Coronary artery (tissue), 2 donors: ENCODE measurements around the gene NLGN1.

ENCODE experiments used
- DNase-seq: peaks from one replicate; pipeline ENCODE4 v3.0.0-alpha.2; 2017; ENCODE audit warnings: low spot score
- H3K27ac ChIP-seq, 2 donors: fragments of 200-600 bp; sonication (generic); one replicate each; pipeline ENCODE4 v1.5.1; 2016 to 2019
- H3K4me3 ChIP-seq: fragments of 200-600 bp; sonication (generic); 2 replicates; pipeline ENCODE4 v1.5.1; 2016; ENCODE audit warnings: mild to moderate bottlenecking, moderate library complexity
- TF ChIP-seq, protein P1 (sequence below): fragments of 200-600 bp; sonication (generic); IDR thresholded peaks from one replicate; pipeline ENCODE4 v1.5.1; 2019; ENCODE audit warnings: antibody characterized with exemption

NLGN1 gene

DNA sequence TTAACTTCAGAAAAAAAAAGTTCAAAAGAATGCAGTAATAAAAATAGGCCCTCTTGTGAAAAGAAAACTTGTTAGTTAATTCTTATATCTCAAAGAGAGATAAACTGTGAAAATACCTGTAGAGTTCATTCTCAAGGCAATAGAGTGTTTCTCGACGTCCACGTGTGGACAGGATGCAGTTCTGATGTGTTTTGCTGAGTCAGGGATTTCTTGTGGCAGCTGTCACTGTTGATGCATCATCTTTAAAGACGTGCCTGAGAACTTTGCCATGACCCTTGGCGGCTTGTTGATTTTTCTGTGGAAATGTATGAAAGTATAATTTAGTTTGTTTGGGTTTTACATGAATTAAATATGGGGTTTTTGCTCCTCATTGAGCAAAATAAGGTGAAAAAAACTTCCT lies 702.2 kb downstream of the NLGN1 start:
- TF ChIP-seq, protein P1, sequence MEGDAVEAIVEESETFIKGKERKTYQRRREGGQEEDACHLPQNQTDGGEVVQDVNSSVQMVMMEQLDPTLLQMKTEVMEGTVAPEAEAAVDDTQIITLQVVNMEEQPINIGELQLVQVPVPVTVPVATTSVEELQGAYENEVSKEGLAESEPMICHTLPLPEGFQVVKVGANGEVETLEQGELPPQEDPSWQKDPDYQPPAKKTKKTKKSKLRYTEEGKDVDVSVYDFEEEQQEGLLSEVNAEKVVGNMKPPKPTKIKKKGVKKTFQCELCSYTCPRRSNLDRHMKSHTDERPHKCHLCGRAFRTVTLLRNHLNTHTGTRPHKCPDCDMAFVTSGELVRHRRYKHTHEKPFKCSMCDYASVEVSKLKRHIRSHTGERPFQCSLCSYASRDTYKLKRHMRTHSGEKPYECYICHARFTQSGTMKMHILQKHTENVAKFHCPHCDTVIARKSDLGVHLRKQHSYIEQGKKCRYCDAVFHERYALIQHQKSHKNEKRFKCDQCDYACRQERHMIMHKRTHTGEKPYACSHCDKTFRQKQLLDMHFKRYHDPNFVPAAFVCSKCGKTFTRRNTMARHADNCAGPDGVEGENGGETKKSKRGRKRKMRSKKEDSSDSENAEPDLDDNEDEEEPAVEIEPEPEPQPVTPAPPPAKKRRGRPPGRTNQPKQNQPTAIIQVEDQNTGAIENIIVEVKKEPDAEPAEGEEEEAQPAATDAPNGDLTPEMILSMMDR, result no peak
- no peak overlapping the region for H3K4me3 ChIP-seq
- H3K27ac ChIP-seq, result no peak overlapping the region
- DNase-seq, result no peak

DNA sequence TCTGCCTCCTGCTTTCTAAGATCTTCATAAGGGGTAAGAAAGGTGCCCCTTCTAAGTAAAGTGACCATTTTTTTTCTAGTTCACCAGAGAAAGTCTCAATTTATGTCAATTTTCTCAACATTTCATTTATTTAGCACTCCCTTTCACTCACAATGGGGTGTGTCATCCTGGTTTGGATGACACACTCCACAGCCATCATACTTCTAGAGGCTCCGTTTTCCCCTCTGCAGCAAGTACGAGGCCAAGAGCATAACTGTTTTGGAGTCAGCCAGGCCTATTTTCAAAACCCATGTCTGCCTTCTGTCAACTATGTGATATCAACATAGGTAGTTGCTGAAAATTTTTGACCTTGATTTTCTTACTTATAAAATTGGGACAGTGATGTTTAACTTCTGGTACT lies 703.2 kb downstream of the NLGN1 start:
- no peak overlapping the region for H3K27ac ChIP-seq
- DNase-seq, result no peak
- H3K4me3 ChIP-seq, result no peak overlapping the region
- TF ChIP-seq, protein P1, result no peak

DNA sequence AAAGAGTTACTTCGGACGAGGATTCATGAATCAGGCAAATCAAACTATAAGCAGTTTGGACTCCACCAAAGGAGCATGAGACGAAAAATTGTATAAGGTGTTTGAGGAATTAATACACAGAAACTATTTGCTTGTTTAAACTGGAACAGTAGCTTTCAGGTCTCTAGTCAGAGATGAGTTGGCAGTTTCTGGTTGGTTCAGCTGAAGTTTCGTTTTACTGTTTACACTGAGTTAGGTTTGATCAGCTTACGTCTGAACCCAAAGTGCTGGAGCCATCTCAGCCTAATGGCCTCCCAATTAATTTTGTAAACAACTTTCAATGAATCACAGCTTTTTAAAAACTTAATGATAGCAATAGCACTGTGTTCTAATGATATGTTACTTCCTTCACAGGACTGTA lies 703.7 kb downstream of the NLGN1 start:
- TF ChIP-seq, protein P1, result no peak

DNA sequence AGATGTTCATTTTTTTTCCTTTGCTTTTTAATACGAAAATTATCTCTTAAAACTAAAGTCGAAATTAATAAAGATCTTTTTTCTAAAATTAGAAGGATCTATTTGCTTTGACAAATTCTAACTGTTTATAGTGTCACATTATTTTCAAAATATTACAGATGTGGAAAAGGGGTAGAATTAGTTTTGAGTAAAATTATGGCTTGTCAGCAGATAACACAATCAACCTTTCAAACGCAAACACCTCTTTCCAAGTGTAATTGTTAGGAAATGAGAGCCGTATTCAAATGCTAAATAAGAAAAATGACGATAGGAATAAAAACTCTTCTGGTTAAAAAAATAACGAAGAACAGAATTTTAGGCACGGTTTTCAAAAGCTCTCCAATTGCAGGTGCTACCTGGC lies 704.7 kb downstream of the NLGN1 start:
- TF ChIP-seq, protein P1, result no peak
- H3K27ac ChIP-seq, result no peak overlapping the region
- DNase-seq, result no peak
- H3K4me3 ChIP-seq, result no peak overlapping the region

More for the DNA sequence above, 703.7 kb downstream of the NLGN1 start:
- no peak for DNase-seq
- no peak overlapping the region for H3K4me3 ChIP-seq
- H3K27ac ChIP-seq, result no peak overlapping the region

DNA sequence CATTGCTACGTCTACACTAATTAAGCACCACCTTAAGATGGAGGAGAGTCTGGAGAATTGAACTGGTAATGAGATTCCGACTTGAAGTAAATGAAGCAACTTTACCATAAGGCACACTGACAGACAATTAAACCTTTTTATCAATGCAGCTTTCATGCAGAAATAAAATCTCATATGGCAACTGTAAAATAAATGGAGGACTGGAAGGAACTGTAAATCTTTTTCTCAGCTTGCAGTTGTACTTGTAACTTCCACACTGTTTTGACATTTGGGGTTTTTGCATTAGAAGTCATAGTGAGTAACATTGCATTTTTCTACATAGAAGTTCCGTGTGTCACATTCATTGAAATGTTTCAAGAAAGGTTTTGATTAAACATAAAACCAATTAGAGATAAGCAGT lies 705.3 kb downstream of the NLGN1 start:
- no peak for DNase-seq
- Histone ChIP-seq H3K4me3 (no peak overlapping the region), H3K27ac (no peak overlapping the region)
- TF ChIP-seq, protein P1, result no peak

DNA sequence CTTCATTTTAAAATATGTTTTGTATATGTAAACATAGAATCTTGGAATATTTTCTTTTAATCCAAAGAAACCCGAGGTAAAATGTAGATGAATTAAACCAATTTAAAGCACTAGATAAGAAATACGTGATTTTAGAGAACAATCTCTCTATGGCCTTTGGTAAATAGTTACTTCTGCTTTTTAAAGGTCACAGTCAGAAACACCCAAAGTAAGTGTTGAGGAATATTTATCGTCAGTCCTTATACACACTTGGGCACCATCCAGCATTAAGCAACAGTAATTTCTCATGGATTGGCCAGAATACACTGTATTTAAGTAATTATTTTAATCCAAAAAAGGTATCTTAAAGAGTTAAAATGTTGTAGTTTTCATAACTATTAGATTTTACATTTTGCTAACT lies 713.2 kb downstream of the NLGN1 start:
- Histone ChIP-seq H3K27ac (no peak overlapping the region), H3K4me3 (no peak overlapping the region)
- no peak for DNase-seq
- TF ChIP-seq, protein P1, result no peak

DNA sequence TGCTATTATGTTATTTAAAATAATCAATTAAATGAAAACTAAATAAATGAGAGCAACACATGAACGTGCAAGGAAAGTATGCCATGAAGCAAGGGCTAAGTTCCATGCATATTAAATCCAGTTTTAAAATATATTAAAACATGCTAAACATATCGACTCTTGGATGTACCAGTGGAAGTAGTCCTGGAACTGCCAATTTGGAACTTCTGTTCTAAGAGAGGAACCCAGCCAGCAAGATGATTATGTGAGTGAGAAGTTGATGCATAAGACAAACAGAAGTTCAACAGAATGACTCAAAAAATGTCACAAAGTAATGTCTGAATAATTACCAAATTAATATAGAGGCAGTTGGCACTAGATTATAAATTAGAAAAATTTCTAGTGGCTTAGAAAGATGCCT lies 714.2 kb downstream of the NLGN1 start:
- no peak for DNase-seq
- TF ChIP-seq, protein P1, result no peak
- no peak overlapping the region for H3K4me3 ChIP-seq
- H3K27ac ChIP-seq, result no peak overlapping the region
